Activated CD4-positive, alpha-beta T cell treated with anti-CD3 and anti-CD28 coated beads for 36 hours (primary cell): Measurements from ENCODE around the gene SLIT1. TPM values are rescaled to one million over a fixed set of nuclear protein-coding genes. Genes with fewer than 3 reads are reported as not detected.
A peak's percentile ranks its signal among the peaks of the same experiment; 100 is the strongest.

Source experiments
- ATAC-seq: fragments of 200-7000 bp; cut with Tn5 transposase; one replicate; pipeline ENCODE4 v1.10.0; 2021; ENCODE audit warnings: mild to moderate bottlenecking, moderate library complexity
- CTCF ChIA-PET: fragments of 350-600 bp; sonication (Branson Sonifier 250); formaldehyde crosslinking; loops from one replicate; lab custom pipeline; 2021; ENCODE audit warnings: antibody characterized with exemption; lab: Charles Lee
- POLR2A ChIA-PET: fragments of 350-600 bp; sonication (Branson Sonifier 250); formaldehyde crosslinking; loops from one replicate; lab custom pipeline; 2021; ENCODE audit warnings: antibody characterized with exemption, inconsistent platforms; lab: Charles Lee
- DNase-seq: peaks from one replicate; pipeline ENCODE4 v3.0.0-alpha.2; 2020
- H3K27ac Mint-ChIP-seq: one replicate; pipeline ENCODE4 v1.8.0; 2021; ENCODE audit warnings: mixed read lengths
- H3K27me3 Mint-ChIP-seq: one replicate; pipeline ENCODE4 v1.8.0; 2021; ENCODE audit warnings: mixed read lengths
- H3K36me3 Mint-ChIP-seq: one replicate; pipeline ENCODE4 v1.8.0; 2021; ENCODE audit warnings: low read depth, mixed read lengths
- H3K4me1 Mint-ChIP-seq: one replicate; pipeline ENCODE4 v1.8.0; 2021; ENCODE audit warnings: mixed read lengths
- H3K4me3 Mint-ChIP-seq: one replicate; pipeline ENCODE4 v1.8.0; 2021; ENCODE audit warnings: mild to moderate bottlenecking, moderate library complexity, mixed read lengths
- H3K9me3 Mint-ChIP-seq: one replicate; pipeline ENCODE4 v1.8.0; 2021; ENCODE audit warnings: low read depth, mixed read lengths
- intact Hi-C, 2 experiments: fragments of 100-400 bp; cut with DNase I in 1 of 2; cut with micrococcal nuclease in 1 of 2; formaldehyde crosslinking; loops; one replicate each; pipeline versions ENCODE4 v1.14.2 to v1.15.1; 2022 to 2024; cut with DNase I, micrococcal nuclease
- total RNA-seq, 2 experiments: library from RNA; stranded (reverse); gene quantifications; one replicate each; pipeline ENCODE4 v1.2.3, GENCODE V29; 2021

The SLIT1 gene
- total RNA-seq, 2 experiments from 2014 or later = 0.94 to 1.4 TPM

GRCh38 chr10:97203220-97203619, 17.5 kb upstream of the SLIT1 start:
- ChIA-PET POLR2A (no interaction called here), CTCF (interaction anchor here (1.0 to 3.6 kb wide), 6 partner anchors 14 to 150 kb away, joined by 3 to 18 read pairs (median 4); no protein-coding TSS in a partner anchor)
- H3K36me3 Mint-ChIP-seq = no peaks in the 10 kb centered on the region

GRCh38 chr10:97200616-97201015, 14.9 kb upstream of the SLIT1 start:
- intact Hi-C loops = no loop called here
- no peaks in the 10 kb centered on the region for H3K9me3 Mint-ChIP-seq
- DNase-seq (no peak), ATAC-seq (no peak)
- H3K4me3 Mint-ChIP-seq = no peak overlapping the region
- no peak overlapping the region for H3K27ac Mint-ChIP-seq
- peaks cover 2% of the 10 kb centered on the region for H3K27me3 Mint-ChIP-seq
- peaks cover 3% of the 10 kb centered on the region for H3K4me1 Mint-ChIP-seq
- CTCF ChIA-PET = interaction anchor here (2.5 kb wide), 1 partner anchor 10 kb away, joined by 20 read pairs; no protein-coding TSS in a partner anchor
- H3K36me3 Mint-ChIP-seq = no peaks in the 10 kb centered on the region
- POLR2A ChIA-PET = no interaction called here

More at GRCh38 chr10:97203220-97203619, 17.5 kb upstream of the SLIT1 start:
- DNase-seq (no peak), ATAC-seq (no peak)
- H3K4me3 Mint-ChIP-seq = no peak overlapping the region
- H3K27ac Mint-ChIP-seq = no peak overlapping the region
- H3K4me1 Mint-ChIP-seq = no peaks in the 10 kb centered on the region
- intact Hi-C loops = no loop called here
- no peaks in the 10 kb centered on the region for H3K9me3 Mint-ChIP-seq
- H3K27me3 Mint-ChIP-seq = no peaks in the 10 kb centered on the region

GRCh38 chr10:97199152-97199551, 13.4 kb upstream of the SLIT1 start:
- POLR2A ChIA-PET = no interaction called here
- DNase-seq (no peak), ATAC-seq (no peak)
- Mint-ChIP-seq H3K9me3 (no peaks in the 10 kb centered on the region), H3K4me3 (no peak overlapping the region), H3K27me3 (peaks cover 8% of the 10 kb centered on the region), H3K27ac (no peak overlapping the region), H3K4me1 (peaks cover 4% of the 10 kb centered on the region), H3K36me3 (no peaks in the 10 kb centered on the region)
- CTCF ChIA-PET = interaction anchor here (1.1 to 8.3 kb wide), 4 partner anchors 9 to 126 kb away, joined by 3 to 106 read pairs (median 18); no protein-coding TSS in a partner anchor
- intact Hi-C loops = no loop called here

GRCh38 chr10:97197030-97197500, 11.3 kb upstream of the SLIT1 start:
- Mint-ChIP-seq H3K36me3 (no peaks in the 10 kb centered on the region), H3K27ac (no peak overlapping the region), H3K9me3 (no peaks in the 10 kb centered on the region), H3K4me3 (no peak overlapping the region), H3K4me1 (peaks cover 4% of the 10 kb centered on the region), H3K27me3 (peaks cover 11% of the 10 kb centered on the region)
- POLR2A ChIA-PET = interaction anchor here (0.6 kb wide), 1 partner anchor 218 kb away, joined by 4 read pairs; no protein-coding TSS in a partner anchor
- DNase-seq (no peak), ATAC-seq (no peak)
- CTCF ChIA-PET = interaction anchor here (0.6 to 8.3 kb wide), 29 partner anchors 12 to 442 kb away, joined by 3 to 106 read pairs (median 4); partner anchors contain the start of gene SLIT1
- intact Hi-C loops = no loop called here

GRCh38 chr10:97196223-97197029, 10.7 kb upstream of the SLIT1 start:
- CTCF ChIA-PET = interaction anchor here (0.6 to 8.3 kb wide), 31 partner anchors 12 to 748 kb away, joined by 3 to 106 read pairs (median 4); partner anchors contain the start of gene SLIT1
- peaks cover 11% of the 10 kb centered on the region for H3K27me3 Mint-ChIP-seq

GRCh38 chr10:97195706-97196222, 10.0 kb upstream of the SLIT1 start:
- Mint-ChIP-seq H3K36me3 (no peaks in the 10 kb centered on the region), H3K9me3 (no peaks in the 10 kb centered on the region), H3K4me3 (peak overlapping the region; percentile 48), H3K27ac (no peak overlapping the region), H3K27me3 (peaks cover 11% of the 10 kb centered on the region), H3K4me1 (peaks cover 4% of the 10 kb centered on the region)
- DNase-seq (no peak), ATAC-seq (no peak)
- ChIA-PET POLR2A (no interaction called here), CTCF (interaction anchor here (0.6 to 8.3 kb wide), 13 partner anchors 11 to 158 kb away, joined by 3 to 106 read pairs (median 4); partner anchors contain the start of gene SLIT1)
- intact Hi-C loops = loop anchor here in 1 of 2 experiments (1.0 kb wide), 2 partner anchors 39 to 122 kb away; no protein-coding TSS in a partner anchor

More at GRCh38 chr10:97196223-97197029, 10.7 kb upstream of the SLIT1 start:
- peak; percentile 77 for DNase-seq
- intact Hi-C loops = loop anchor here in 1 of 2 experiments (1.0 kb wide), 2 partner anchors 38 to 123 kb away; no protein-coding TSS in a partner anchor
- H3K4me3 Mint-ChIP-seq = peak overlapping the region; percentile 62
- peaks cover 4% of the 10 kb centered on the region for H3K4me1 Mint-ChIP-seq
- H3K9me3 Mint-ChIP-seq = no peaks in the 10 kb centered on the region
- H3K27ac Mint-ChIP-seq = no peak overlapping the region
- no peaks in the 10 kb centered on the region for H3K36me3 Mint-ChIP-seq
- POLR2A ChIA-PET = interaction anchor here (0.6 kb wide), 1 partner anchor 218 kb away, joined by 4 read pairs; no protein-coding TSS in a partner anchor
- ATAC-seq = peak; percentile 93

- no peak overlapping the region for H3K27ac Mint-ChIP-seq
- intact Hi-C loops = no loop called here
- no peak for ATAC-seq
- no peak overlapping the region for H3K4me3 Mint-ChIP-seq
- no peaks in the 10 kb centered on the region for H3K36me3 Mint-ChIP-seq
- H3K27me3 Mint-ChIP-seq = peaks cover 17% of the 10 kb centered on the region
- no peak for DNase-seq
- peaks cover 4% of the 10 kb centered on the region for H3K4me1 Mint-ChIP-seq
- ChIA-PET POLR2A (no interaction called here), CTCF (interaction anchor here (0.7 to 8.3 kb wide), 5 partner anchors 8 to 168 kb away, joined by 4 to 106 read pairs (median 6); partner anchors contain the start of gene SLIT1)
- H3K9me3 Mint-ChIP-seq = no peaks in the 10 kb centered on the region
Observed at GRCh38 chr10:97192952-97193435, 7.2 kb upstream of the SLIT1 start.

GRCh38 chr10:97190450-97190849, 4.7 kb upstream of the SLIT1 start:
- intact Hi-C loops = no loop called here
- Mint-ChIP-seq H3K9me3 (no peaks in the 10 kb centered on the region), H3K36me3 (no peaks in the 10 kb centered on the region), H3K27me3 (peaks cover 28% of the 10 kb centered on the region), H3K4me1 (peaks cover 4% of the 10 kb centered on the region), H3K27ac (no peak overlapping the region), H3K4me3 (no peak overlapping the region)
- ChIA-PET CTCF (interaction anchor here (0.6 to 1.6 kb wide), 6 partner anchors 8 to 200 kb away, joined by 3 to 4 read pairs (median 4); no protein-coding TSS in a partner anchor), POLR2A (no interaction called here)
- no peak for DNase-seq
- ATAC-seq = no peak

- Mint-ChIP-seq H3K4me3 (no peak overlapping the region), H3K27me3 (peaks cover 39% of the 10 kb centered on the region), H3K27ac (no peak overlapping the region), H3K4me1 (peaks cover 8% of the 10 kb centered on the region), H3K9me3 (no peaks in the 10 kb centered on the region), H3K36me3 (no peaks in the 10 kb centered on the region)
- DNase-seq = no peak
- intact Hi-C loops = no loop called here
- ATAC-seq = peak; percentile 36
- ChIA-PET POLR2A (no interaction called here), CTCF (interaction anchor here (7.2 kb wide), 1 partner anchor 8 kb away, joined by 39 read pairs; no protein-coding TSS in a partner anchor)
Observed at GRCh38 chr10:97188261-97188711, 2.5 kb upstream of the SLIT1 start.

- Mint-ChIP-seq H3K36me3 (no peaks in the 10 kb centered on the region), H3K9me3 (no peaks in the 10 kb centered on the region), H3K4me1 (peaks cover 8% of the 10 kb centered on the region), H3K27me3 (peaks cover 40% of the 10 kb centered on the region), H3K27ac (no peak overlapping the region), H3K4me3 (no peak overlapping the region)
- ATAC-seq (no peak), DNase-seq (no peak)
- POLR2A ChIA-PET = no interaction called here
- CTCF ChIA-PET = interaction anchor here (1.5 to 7.2 kb wide), 3 partner anchors 9 to 150 kb away, joined by 3 to 39 read pairs (median 3); no protein-coding TSS in a partner anchor
- intact Hi-C loops = no loop called here
Observed at GRCh38 chr10:97186911-97187310, 1.2 kb upstream of the SLIT1 start.

- DNase-seq = no peak
- Mint-ChIP-seq H3K27ac (no peak overlapping the region), H3K9me3 (no peaks in the 10 kb centered on the region), H3K4me1 (peaks cover 8% of the 10 kb centered on the region), H3K27me3 (peaks cover 45% of the 10 kb centered on the region), H3K4me3 (peak overlapping the region; percentile 24), H3K36me3 (no peaks in the 10 kb centered on the region)
- ChIA-PET POLR2A (no interaction called here), CTCF (interaction anchor here (7.2 kb wide), 1 partner anchor 11 kb away, joined by 39 read pairs; no protein-coding TSS in a partner anchor)
- no peak for ATAC-seq
- intact Hi-C loops = no loop called here
Observed at GRCh38 chr10:97184971-97185325, 811 bp downstream of the SLIT1 start.
